HS-5 (cell line): ENCODE results near the gene RALGPS1.
"Not testable (repeated sequence)": the region's sequence is repeated elsewhere in the genome, so short reads cannot be mapped to it uniquely, and the experiment has no call there.

Experiments
- DNase-seq: peaks from one replicate; pipeline ENCODE4 v3.0.0-alpha.2; 2012; ENCODE audit warnings: low read depth

The RALGPS1 gene

DNA sequence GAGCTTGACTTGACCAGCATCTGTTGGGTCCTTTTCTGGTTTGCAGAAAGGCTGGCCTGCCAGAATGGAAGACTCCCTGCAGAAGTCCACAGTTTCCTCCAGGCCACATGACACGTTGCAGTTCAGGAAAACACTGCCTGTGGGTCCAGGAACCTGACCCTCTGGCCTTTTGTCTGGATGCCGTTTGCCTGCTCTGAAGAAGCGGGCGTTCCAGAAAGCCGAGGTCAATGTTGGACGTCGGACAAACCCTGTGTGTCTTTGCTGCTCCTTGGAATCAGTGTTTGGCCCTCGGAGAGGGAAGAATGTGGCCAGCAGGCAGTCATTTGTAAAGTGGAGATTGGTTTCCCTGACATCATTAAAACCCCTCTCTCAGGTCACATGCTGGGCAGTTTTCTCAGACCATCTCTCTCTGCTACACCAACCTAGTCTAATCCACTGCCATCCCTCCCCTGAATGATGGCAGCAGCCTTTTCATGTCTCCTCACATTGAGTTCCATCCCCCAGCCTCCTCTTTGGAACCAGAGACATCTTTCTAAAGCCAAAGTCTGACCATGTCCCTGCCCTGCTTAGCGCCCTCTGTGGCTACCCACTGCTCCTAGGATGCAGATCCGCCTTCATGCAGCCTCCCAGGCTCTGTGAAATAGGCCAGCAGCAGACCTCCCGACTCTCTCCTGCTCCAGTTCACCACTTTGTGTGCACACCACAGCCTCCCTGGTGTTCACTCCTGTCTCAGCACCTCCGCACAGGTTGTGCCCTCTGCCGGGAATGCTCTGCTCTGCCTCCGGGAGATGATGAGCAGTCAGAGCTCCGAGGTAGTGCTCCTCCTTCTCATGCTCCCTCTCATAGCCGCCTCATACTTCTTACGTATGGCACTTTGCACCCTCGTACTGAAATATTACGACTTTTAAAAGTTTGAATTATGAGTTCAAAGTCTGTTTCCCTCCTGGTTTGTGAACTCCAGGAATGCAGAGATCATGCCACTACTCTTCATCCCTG, 75.6 kb downstream of the RALGPS1 start:
- DNase-seq: no peak

DNA sequence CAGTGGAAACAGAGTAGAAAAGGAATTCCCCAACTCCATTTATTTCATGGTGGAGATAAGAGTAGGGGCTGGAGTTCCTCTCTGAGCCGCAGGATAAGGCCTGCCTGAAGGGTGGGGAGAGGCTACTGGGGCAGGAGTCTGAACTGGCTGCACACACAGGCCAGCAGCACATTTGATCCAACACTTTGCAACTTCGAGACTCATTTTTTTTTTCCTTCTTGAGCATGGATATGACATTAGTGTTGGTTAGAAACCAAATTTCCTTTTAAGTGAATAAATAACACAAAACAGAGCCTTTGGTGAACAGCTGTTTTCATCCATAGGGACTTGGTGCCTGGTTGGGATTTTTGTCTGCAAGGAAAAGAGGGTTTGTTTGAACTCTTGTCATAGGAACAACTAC, 76.6 kb downstream of the RALGPS1 start:
- DNase-seq: no peak

DNA sequence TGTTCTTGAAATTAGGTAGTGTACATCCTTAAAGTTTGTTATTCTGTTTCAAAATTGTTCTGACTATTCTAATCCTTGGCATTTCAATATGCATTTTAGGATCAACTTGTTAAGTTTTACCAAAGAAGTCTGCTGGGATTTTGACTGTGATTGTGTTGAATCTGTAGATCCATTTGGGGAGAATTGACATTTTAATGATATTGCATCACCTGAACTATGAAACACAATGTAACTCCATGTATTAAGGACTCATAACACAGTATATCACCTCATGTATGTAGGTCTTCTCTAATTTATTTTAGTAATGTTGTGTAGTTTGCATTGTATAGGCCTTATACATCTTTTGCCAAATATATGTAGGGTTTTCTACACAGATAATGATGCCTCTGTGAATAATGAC, 77.8 kb downstream of the RALGPS1 start:
- no peak for DNase-seq

DNA sequence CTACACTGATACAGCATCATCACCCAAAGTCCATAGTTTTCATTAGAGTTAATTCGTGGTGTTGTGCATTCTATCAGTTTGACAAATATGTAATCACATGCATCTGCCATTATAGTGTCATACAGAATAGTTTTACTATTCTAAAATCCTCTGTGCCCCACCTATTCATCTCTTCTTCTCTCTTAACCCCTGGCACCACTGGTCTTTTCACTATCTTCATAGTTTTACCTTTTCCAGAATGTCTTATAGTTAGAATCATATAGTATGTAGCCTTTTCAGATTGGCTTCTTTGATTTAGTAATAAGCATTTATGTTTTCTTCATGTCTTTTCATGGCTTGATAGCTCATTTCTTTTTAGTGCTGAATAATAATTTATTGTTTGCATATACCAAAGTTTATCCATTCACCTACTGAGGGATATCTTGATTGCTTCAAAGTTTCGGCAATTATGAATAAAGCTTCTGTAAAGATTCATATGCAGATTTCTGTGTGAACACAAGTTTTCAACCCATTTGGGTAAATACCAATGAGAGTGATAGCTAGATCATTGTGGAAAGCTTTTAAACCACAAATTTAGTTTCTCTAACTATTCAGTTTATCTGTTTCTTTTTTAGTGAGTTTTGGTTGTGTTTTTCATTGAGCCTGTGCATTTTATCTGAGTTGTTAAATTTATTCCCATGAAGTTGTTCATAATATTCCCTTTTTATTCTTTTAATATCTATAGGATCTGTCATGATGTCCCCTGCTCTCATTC, 84.9 kb downstream of the RALGPS1 start:
- no peak for DNase-seq

DNA sequence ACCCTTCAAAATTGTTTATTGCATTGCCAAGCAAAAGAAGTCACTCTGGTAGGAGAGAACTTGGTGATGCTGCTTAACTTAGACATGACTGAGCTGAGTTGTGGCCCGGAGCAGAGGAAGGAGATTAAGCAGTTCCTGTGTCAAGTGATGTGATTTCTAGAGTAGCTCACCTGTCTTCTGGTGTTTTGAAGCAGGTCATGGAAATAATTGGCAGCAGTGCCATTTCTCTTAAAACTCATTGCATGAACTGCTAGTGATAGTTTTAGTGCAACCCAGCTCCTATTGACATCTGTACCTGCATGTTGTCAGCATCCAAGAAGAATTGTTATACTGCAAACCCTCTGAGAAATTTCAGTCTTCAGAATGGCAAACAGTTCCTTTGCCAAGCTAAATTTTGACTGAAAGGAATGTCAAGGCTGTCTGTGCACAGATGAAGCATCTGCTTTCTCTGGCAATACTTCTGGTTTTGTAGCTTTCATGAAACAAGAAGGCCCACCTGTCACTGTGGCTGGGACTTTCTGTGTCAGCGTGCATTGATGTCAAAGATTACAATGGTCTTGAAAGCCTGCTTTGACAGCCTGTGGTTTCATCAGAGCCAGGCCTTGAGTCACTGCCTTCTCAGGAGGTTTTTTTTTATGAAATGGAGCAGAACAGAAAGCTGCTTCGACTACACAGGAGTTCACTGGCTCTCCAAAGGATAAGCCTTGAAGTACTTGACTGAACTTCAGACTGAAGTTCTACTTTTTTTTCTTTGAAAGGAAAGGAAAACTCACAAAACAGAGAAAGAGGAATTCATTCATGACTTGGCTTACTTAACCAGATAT, 90.6 kb downstream of the RALGPS1 start:
- DNase-seq: no peak

DNA sequence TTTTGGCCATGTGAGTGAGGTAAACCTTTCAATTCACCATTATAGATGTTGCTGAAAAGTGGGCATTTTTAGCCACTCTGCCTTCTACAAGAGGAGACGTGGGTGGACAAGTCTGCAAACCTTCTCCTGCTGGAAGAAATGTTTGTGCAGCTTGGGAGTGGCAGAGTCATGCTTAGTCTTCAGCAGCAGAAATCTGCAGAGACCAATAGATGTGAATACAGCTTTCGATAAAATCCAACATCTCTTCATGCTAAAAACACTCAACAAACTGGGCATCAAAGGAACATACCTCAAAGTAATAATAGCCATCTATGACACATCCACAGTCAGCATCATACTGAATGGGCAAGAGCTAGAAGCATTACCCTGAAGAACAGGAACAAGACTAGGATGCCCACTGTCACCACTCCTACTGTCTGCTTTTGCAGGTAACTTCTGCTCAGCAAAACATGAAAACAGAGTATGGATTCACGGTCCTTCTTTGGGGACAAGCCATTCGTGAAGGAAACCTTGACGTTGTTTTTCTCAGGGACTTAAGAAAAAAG, 91.3 kb downstream of the RALGPS1 start:
- no peak for DNase-seq

DNA sequence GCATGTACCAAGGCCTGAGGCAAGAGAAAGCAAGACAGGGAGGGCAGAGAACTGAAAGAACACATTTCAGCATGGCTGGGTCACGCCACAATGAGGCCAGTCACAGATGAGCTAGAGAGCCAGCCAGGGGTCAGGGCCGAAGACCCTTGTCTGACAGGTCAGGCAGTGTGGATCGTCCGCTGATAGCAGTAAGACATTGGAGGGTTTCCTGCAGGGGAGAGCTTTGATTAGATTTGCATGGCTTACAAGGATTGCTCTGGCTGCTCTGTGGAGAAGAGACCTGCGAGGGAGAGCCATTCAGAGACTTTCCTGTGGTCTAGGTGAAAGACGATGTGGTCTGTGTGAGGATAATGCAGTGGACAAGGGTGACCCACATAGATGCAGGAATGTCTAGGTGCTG, 93.1 kb downstream of the RALGPS1 start:
- no peak for DNase-seq

DNA sequence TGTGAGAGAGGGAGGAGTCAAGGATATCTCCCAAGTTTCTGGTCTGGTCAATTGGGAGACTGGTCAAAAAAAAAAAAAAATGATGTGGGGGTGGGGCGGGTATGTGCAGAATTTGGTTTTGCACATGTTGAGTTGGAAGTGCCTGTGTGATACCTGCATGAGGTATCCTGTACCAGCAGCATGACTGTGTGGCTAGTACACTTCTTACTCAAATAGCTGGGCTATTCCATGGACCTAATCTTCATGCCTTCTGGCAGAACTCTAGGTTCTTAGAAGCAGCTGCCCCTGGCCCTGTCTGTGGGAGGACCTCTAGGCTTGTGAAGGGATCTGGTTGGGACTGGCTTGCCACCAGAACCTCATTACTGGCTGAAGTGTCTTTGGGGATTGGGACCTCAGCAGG, 93.5 kb downstream of the RALGPS1 start:
- DNase-seq: no peak

DNA sequence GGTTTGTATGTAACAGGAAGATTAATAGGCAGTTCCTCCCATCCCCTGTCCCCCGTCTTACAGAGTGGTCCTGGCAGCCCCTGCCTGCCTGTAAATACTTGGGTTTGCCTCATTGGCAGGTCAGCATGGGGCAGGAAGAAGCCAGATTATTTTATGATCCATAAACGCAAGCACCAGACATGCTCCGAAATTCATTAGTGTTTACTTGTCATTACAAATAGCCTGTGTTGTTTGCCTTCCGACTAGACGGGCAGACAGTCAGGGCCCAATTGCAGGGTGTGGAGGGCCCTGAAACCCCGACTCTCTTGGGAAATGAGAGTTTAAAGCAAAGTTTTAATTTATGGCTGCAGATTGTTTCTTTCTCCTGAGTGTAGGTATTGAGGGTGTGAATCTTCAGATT, 97.2 kb downstream of the RALGPS1 start:
- DNase-seq: no peak

DNA sequence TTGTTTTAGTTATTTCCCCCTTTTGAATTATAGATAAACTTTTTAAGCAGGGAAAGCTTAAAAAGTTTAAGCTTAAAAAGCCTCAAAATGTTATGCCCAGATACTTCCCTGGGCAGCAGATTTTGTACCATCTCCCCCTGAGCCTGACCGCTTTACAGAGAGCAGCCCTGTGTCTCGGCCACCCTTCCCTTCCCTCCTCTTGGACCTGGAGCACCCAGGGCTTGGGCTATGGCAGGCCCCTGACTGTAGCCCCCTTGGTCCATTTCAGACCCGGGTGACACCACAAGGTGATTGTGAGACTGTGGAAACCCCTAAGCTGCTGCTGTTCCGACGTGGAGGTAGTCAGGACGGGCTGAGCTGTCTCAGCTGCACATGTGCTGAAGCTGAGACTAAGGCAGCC, 97.7 kb downstream of the RALGPS1 start:
- DNase-seq: no peak

DNA sequence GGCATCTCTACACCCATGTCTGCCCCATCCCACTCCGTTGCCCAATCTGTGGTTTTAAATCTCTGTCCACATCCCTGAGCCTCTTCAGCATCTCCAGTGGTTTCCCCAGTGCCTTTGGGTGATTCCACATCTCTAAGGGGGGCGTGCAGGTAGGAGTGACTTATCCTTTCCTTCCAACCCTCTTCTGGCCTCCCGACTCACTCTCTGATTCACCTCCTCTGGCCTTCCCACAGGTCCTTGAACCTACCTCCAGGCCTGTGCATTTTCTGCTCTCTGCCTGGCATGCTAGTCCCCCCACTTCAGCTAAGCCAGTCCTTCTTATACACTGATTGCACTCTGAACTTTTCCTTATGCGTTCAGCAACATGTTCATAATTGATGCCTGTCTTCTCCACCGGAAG, 99.0 kb downstream of the RALGPS1 start:
- no peak for DNase-seq

DNA sequence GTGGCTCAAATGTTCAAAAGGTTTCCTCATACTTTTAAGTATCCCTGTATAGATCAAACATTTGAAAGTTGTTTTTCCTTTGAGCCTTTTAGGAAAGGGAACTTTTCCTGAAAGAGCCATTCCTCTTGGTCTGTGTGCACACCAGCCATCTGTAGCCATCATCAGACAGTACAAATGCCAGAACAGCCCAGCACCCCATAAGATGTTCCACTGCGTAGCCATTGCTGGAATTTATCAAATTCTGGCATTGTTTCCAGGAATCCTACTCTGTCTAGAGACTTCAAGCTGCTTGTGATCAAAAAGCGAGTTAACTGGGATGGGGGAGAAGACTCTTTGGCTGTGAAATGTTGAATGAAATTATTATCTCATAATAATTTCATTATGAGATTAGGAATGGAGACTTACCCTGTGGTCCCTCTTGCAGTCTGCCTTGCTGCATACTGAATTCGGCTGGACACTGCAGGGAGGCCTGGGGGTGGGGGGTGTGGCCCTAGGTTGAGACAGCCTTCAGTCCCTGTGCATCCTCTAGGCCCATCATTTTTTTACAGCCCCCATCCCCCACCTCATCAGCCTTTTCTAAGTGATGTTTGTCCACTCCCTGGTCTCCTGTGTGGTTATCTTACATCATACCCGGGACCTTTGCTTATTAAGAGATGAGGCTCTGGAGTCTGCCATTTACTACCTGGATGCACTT, 99.8 kb downstream of the RALGPS1 start:
- DNase-seq: no peak

DNA sequence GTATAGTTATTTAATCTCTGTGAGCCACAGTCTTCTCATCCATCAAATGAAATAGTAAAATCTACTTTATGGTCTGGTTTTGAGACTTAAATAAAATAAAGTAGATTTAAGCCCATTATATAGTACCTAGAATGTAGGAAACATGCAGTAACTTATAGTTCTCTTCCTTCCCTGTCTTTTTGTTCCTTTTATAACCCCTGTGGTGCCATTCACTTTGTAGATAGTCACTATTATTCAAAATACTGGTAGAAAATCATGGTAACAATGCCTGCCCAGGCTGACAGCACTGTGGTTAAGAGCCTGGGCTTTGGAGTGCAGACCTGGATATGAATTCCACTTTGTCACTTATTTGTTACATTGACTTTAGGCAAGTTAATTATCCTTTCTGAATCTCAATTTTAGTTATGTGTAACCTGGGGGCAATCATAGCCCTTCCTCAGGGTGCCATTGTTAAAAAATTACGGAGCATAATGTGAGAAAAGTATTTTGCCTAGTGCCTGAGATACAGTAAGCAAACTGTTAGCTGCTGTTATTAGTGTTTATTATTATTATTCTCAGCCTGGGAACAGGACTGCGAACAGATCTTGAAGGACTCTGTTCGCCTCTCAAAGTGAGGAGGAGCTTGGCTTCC, 100.4 kb downstream of the RALGPS1 start:
- DNase-seq: no peak

DNA sequence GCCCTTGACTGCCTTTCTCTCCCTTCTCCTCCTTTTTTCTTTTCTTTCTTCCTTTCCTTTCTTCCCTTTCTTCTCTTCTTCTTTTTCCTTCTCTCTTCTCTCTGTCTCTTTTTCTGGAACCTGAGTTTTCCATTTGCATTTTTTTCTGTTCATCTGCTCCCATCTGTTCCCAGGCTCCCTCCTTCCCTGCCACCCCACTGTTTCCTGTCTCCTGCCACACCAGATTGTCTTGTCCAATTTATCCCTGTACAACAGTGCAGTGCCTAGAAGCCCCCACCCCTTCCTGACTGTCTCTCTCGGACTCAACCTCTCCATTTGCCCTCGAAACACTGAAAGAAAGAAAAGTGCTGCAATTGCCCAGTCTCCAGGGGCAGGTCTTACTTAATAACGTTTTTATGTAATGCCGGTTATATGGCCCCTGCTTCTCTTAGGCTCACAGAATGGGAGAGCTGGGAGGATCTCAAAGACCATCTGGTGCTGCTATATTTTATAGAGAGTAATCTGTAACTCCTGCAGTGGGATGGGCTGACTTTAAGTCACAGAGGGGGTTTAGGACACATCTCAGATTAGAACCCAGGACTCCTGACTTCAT, 101.4 kb downstream of the RALGPS1 start:
- no peak for DNase-seq

DNA sequence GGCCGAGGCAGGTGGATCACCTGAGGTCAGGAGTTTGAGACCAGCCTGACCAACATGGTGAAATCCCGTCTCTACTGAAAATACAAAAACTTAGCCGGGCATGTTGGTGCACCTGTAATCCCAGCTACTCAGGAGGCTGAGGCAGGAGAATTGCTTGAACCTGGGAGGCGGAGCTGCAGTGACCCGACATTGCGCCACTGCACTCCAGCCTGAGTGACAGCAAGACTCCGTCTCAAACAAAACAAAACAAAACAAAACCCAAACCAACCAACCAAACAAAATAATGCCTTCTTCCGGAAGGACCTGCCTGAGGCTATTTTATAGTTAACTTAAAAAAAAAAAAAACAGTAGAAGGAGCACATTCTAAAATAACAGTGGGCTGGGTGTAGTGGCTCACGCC, 103.4 kb downstream of the RALGPS1 start:
- DNase-seq: not testable (repeated sequence)

DNA sequence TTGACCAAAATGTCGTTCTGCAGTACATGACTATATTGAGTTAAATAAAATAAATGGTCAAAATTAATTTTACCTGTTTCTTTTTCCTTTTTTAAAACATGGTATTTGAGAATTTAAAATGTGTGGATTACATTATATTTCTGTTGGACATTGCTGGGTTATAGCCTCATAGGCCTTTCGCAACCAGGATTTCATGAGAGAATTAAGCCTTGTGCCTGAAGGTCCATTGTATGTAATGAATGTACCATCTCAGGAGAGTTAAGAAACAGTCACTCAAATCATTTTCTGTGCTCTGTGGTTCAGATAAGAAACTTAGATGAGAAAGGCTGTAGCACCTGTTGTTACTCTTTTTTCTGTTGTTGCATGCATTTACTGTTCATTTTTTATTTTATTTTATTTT, 104.4 kb downstream of the RALGPS1 start:
- DNase-seq: no peak

DNA sequence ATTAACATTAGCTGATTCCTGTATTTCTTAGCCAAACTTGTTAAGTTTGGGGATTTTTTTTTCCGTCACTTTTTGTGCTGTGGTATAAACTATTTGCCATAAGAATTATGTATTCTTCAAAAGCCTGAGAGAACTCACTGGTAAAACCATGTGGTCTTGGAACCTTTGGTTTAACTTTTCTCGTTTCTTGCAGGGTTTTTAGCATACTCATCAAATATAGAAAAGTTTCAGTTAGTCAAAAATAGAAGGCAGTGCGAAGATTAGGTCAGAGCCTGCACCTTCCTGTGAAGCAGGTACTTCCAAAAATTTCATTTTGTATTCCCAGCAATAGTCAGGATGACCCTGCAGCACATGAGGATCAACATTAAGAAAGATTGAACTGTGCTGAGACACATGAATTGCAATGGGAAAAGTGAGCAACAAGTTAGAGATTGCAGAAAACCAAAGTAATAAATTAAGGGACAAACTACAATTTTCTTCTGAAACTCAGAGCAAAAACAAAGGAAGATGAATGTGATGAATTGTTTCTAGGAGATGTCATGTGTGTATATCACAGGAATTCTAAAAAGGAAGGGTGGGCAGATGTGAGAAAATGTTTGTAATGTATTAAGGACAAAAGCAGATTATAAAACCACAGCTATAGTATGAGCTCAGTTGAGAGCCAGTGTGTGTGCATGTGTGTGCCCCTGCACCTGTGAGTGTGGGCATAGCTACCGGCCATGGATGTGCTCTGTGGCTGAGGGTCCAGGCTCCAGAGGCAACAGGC, 105.6 kb downstream of the RALGPS1 start:
- DNase-seq: no peak

DNA sequence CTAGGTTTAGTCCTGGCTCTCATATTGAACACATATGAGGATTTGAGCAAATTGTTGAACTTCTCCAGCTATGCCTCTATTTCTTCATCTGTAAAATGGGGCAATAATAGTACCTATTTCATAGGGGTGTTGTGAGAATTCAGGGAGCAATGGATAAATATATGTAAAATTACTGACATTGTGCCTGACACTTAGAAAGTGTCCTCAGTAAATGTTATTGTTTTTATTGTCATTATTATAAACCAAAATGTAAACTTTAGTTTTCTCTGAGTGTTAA, 106.2 kb downstream of the RALGPS1 start:
- no peak for DNase-seq

DNA sequence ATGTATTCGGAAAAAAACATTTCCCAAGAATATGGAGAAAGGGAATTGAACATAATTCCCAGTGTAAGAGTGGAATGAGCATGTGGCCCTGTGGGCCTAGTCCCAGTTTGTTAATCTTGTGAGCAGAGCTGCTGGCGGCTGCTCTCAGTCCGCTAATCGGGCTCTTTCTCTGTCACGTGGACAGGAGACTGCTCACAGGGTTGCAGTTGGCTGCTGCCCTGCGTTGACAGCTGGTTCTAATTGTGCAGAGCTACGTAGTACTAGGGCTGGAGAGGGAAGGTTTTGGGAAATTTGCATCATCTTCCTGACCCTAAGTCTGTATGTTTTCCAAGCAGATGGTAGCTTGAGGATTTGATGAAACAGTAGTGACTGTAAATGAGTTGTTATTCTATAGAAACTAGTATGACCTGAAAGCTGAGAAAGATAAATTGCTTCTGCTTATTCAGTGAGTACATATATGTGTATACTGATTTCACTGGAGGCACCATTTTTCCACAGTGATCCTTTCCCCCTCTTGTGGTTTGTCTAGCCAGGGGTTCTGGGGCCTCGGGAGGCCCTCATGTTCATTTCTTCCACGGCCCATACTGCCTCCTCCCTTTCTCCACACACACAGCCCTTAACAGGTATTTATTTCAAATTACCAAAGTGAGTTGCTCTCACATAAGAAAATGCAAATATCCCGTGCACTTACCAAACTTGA, 107.2 kb downstream of the RALGPS1 start:
- peak; percentile 92 for DNase-seq
